GM12864 (cell line): ENCODE measurements around the gene GAS2L2.
A peak's percentile ranks its signal among the peaks of the same experiment; 100 is the strongest.

Experiments
- DNase-seq: peaks from one replicate; pipeline ENCODE4 v3.0.0-alpha.2; 2011; ENCODE audit warnings: low read depth
- H3K4me3 ChIP-seq: 2 replicates; pipeline ENCODE4 v1.5.1; 2011; ENCODE audit warnings: mild to moderate bottlenecking, low read depth, low read length, control low read depth
- TF ChIP-seq, protein P1 (sequence below): IDR thresholded peaks from 2 replicates; pipeline ENCODE4 v1.5.1; 2011; ENCODE audit warnings: low read depth, mild to moderate bottlenecking, moderate library complexity, low read length, control low read depth, inconsistent platforms; ENCODE audit errors: missing control alignments

The GAS2L2 gene

DNA sequence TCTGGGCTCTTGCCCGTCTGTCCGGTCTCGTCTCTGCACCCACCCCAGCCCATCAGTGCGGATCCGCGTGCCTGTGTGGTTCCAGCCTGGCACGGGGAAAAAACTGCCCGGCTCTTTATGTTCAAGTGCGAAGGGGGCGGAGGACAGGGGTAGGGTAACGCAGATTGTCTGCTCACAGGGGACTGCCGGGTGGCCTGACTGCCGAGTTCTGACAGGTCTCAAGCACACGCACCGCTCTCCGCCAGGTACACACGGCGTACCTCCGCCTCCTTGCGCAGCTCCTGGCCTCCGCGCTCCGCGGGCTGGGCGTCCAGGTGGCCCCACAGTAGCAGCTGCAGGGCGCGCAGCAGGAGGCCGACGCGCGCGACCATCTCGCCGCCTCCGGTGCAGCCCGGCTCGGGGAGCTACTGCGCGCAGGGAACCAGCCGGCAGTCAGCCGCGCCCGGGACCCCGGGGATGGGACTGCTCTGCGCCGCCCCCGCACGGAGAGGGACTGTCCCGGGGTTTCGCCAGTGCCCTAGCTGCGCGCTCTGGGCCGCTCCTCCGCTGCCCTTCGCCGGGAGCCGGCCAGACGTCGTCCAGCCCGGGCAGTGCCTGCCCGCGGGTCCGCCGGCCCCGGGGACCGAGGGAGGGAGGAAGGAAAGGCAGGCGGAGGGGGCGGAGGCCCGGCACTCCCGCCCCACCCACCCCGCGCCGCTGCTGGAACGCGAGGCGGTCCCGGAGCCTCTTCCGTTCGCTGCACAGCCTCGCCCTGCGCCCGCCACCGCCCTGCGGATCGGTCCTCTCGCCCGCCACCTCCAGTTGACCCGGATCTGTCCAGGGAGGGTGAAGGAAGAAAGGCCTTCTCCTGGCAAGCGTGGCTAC is 42.2 kb upstream of the GAS2L2 start, which contains the start of gene MMP28:
MMP28 (minus strand) TSS at position 635 of the 864 bp plus-strand sequence; CDS start at position 371, 264 bp downstream.
- TF ChIP-seq, protein P1, sequence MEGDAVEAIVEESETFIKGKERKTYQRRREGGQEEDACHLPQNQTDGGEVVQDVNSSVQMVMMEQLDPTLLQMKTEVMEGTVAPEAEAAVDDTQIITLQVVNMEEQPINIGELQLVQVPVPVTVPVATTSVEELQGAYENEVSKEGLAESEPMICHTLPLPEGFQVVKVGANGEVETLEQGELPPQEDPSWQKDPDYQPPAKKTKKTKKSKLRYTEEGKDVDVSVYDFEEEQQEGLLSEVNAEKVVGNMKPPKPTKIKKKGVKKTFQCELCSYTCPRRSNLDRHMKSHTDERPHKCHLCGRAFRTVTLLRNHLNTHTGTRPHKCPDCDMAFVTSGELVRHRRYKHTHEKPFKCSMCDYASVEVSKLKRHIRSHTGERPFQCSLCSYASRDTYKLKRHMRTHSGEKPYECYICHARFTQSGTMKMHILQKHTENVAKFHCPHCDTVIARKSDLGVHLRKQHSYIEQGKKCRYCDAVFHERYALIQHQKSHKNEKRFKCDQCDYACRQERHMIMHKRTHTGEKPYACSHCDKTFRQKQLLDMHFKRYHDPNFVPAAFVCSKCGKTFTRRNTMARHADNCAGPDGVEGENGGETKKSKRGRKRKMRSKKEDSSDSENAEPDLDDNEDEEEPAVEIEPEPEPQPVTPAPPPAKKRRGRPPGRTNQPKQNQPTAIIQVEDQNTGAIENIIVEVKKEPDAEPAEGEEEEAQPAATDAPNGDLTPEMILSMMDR = no peak
- DNase-seq = no peak
- peak within 1 kb of the TSS; percentile 37 for H3K4me3 ChIP-seq

DNA sequence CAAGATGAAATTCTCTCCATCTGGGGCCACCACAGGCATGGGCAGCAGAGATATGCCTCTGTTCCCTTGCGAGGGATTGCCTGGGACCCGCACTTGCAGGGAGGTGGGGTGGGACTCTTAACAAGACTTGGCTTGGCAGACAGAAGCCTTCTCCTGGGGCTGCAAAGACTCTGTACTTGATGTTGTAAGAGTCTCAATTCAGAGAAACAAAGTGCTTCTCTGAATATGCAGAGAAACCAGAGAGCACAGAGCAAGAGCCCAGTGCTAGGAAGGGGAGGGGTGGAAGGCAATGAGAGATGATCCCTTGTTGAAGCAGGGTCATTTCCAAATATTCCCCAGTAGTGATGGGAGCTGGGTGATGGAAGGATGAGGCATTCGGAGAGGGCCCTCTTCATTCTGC is 40.2 kb upstream of the GAS2L2 start:
- H3K4me3 ChIP-seq = no peak overlapping the region
- TF ChIP-seq, protein P1 = no peak
- DNase-seq = no peak

DNA sequence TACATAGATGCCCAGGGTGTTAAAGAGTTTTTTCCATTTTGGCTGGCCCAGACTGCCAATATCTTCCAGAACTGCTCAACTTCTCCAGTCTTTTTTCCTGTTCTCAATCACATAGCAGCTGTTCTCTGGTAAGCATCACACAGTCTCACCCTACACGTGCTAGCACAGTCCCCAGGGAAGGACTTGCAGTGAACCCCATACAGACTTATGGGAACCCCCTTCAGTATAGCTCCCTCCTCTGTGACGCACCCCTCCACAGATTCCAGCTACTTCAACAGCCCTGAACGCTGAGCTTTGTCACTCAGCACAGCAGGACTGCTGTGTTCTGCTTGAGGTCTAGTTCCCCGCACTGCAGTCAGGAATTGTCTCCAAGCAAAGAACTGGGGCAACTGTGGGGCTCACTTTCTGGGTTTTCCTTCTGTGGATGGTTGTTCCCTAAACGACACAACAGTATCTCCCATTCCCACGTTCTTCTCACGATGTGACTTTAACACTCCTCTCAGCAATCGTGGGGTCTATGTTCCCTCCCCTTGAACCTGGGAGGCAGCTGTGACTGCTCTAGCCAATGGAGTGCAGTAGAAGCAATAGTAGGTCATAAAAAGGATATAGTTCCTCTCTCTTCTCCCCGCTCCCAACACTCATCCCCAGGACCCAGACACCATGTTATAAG is 38.8 kb upstream of the GAS2L2 start:
- no peak overlapping the region for H3K4me3 ChIP-seq
- TF ChIP-seq, protein P1 = no peak
- DNase-seq = no peak

DNA sequence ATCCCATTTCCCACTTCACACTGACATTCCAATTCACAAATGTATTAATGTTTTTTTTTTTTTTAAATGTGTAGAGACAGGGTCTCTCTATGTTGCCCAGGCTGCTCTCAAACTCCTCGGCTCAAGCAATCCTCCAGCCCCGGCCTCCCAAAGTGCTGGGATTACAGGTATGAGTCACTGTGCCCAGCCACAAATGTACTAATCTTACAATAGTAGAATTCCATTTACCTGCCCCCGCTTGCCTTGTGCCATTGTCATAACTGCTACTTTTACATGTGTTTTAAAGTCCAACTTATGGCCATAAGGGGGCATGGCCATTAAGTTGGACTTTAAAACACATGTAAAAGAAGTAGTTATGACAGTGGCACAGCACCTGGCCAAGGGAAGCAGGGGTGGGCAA is 37.8 kb upstream of the GAS2L2 start:
- TF ChIP-seq, protein P1 = no peak

DNA sequence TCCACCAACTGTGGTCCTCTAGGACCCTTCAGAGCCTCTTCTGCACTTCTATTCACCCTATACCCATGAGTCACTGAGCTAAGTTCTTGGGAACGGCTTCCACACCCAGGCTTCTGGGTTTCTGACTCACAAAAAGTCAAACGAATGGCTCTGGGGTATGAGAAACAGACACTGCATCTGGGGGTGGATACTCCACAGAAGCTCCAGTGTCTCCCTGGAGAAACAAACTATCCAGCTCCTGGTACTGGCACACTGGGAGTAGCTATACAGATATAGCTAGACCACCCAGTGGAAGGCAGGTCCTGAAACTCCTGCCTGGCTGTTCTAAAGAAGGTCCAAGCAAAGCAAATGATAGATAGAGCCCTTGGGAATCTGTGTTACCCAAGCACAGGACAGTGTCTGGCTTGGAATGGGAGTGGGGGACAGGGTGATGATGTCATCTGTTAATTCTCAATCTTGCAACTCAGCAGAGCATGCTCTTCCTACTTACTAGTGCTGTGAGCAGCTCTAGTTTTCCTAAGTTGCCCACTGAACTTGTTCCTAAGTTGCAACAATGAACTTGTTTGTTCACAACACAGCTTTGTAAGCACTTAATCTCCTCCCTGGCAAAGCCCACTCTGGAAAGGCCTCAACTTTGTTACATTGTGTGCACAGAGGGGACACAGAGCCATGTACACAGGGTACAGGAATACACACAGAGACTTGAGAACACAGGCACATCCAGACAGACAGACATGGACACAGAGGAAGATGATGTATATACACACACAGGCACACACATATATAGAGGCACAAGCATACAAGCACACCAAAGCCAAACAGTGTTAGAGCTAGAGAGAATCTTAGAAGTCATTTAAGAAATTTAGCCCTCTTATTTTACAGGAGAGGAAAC is 35.7 kb upstream of the GAS2L2 start:
- no peak for DNase-seq
- TF ChIP-seq, protein P1 = no peak

More for the DNA sequence above, 37.8 kb upstream of the GAS2L2 start:
- H3K4me3 ChIP-seq = no peak overlapping the region
- no peak for DNase-seq

DNA sequence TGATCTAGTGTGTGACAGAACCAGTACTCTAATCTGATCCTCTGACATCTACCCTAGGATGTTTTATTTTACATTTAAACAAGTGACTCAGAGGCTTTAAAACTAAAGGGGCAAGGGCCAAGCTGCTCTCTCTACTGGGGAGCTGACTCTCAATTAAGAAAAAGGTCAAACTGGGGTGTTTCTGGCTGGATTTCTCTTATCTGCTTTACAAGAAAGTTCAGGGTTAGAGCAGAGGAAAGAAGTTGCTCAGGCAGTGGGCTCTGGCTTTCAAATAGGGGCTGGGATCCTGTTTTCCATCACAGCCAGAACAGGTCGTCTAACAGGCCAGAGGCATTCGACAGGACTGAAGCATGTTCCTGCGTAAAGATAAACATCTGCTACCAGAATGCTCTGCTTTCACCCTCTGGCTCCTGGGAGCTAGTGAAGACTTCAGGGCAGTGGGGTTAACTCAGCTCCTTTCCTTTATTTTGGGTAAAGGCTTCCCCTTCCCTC is 33.9 kb upstream of the GAS2L2 start:
- TF ChIP-seq, protein P1 = no peak

More for the DNA sequence above, 35.7 kb upstream of the GAS2L2 start:
- no peak overlapping the region for H3K4me3 ChIP-seq

More for the DNA sequence above, 33.9 kb upstream of the GAS2L2 start:
- no peak overlapping the region for H3K4me3 ChIP-seq
- DNase-seq = no peak
